Skeletal muscle tissue (tissue), 4 donors: Measurements from ENCODE around the gene ARF5. TPM values are rescaled to one million over a fixed set of nuclear protein-coding genes. Genes with fewer than 3 reads are reported as not detected.

Experiments used
- H3K27ac ChIP-seq: one replicate; pipeline ENCODE4 v1.7.0; 2013; ENCODE audit warnings: mild to moderate bottlenecking, low read depth, low read length, inconsistent platforms
- H3K27me3 ChIP-seq, 3 donors: one replicate each; pipeline ENCODE4 v1.7.0; 2013; ENCODE audit warnings: low read length in 3 of 3; ENCODE audit not compliant: control insufficient read depth in 3 of 3, insufficient read depth in 3 of 3
- H3K36me3 ChIP-seq, 3 donors: one replicate each; pipeline ENCODE4 v1.7.0; 2013; ENCODE audit warnings: low read length in 3 of 3; ENCODE audit not compliant: control insufficient read depth in 3 of 3, insufficient read depth in 3 of 3
- H3K4me1 ChIP-seq, 3 donors: one replicate each; pipeline ENCODE4 v1.7.0; 2013; ENCODE audit warnings: low read length in 3 of 3, mild to moderate bottlenecking in 3 of 3; ENCODE audit not compliant: control insufficient read depth in 3 of 3, insufficient read depth in 3 of 3
- H3K4me3 ChIP-seq, 3 donors: one replicate each; pipeline ENCODE4 v1.7.0; 2013; ENCODE audit warnings: low read length in 3 of 3
- H3K9ac ChIP-seq, 3 donors: one replicate each; pipeline ENCODE4 v1.7.0; 2013; ENCODE audit warnings: low read length in 3 of 3, mild to moderate bottlenecking in 3 of 3, moderate library complexity in 2 of 3, low read depth in 1 of 3
- H3K9me3 ChIP-seq, 3 donors: one replicate each; pipeline ENCODE4 v1.7.0; 2013; ENCODE audit warnings: low read length in 3 of 3; ENCODE audit not compliant: control insufficient read depth in 3 of 3
- total RNA-seq: library from RNA; depleted of rRNA; stranded (reverse); fragments of >200 nt; gene quantifications from one replicate; pipeline ENCODE4 v1.2.3, GENCODE V29; 2014
- donor health status: Osteomylitis.

ARF5 gene
- total RNA-seq, 1 donor from 2014 or later, result 59.5 TPM

DNA sequence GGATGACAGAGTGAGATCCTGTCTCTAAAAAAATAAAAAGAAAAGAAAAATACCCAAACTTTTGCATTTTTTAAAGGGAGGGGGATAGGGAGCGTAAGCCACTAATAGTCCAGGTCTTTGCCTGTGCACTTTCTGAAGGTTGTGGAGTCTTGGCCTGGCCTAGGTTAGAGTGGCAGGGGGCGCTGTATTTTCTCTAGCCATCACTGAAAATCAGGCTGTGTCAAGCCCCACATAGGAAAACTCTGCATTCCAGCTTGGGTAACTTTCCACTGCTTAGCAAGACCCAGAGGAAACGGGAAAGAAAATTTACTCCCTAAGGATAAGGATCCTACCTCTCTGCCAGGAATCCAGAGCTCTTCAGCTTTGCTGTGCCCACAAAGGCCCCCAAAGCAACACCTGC, 40.2 kb downstream of the ARF5 start:
- no peak overlapping the region for H3K27ac ChIP-seq
- no peaks in the 10 kb centered on the region for H3K4me1 ChIP-seq
- H3K9ac ChIP-seq, result no peak overlapping the region
- no peaks in the 10 kb centered on the region for H3K36me3 ChIP-seq
- H3K27me3 ChIP-seq, result peaks cover 5 to 8% (median 6%) of the 10 kb centered on the region in 3 donors
- H3K4me3 ChIP-seq, result no peak overlapping the region
- no peaks in the 10 kb centered on the region for H3K9me3 ChIP-seq

DNA sequence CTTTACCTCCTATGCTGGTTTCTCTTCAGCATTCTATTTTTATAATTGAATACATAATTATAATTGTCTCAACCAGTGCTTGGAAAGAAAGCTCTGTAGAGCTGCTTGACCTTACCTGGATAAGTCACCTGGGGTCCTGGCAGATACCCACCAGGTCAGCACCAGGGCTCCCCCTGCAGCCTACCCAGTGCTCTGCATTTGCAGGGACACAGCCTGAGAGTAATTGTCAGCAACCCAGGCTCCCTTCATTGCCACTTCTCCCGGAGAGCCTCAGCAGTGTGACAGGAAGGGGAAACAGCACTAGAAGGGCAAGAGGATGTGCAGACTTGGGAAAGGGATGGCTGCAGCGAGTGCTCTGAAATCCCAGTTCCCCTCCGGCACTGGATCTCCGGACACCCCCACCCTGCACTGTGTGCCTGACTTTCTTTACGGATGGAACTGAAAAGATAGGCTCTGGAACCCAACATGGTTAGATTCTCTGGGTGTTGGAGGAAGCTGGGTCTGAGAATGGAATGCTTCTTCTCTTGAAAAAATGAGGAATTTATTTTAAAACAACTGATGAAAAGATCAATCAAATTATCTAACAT, 41.1 kb downstream of the ARF5 start:
- no peaks in the 10 kb centered on the region for H3K4me1 ChIP-seq
- H3K27me3 ChIP-seq, result peaks cover 5 to 9% (median 7%) of the 10 kb centered on the region in 3 donors
- no peak overlapping the region for H3K4me3 ChIP-seq
- H3K9me3 ChIP-seq, result no peaks in the 10 kb centered on the region
- no peak overlapping the region for H3K27ac ChIP-seq
- no peak overlapping the region for H3K9ac ChIP-seq
- no peaks in the 10 kb centered on the region for H3K36me3 ChIP-seq

DNA sequence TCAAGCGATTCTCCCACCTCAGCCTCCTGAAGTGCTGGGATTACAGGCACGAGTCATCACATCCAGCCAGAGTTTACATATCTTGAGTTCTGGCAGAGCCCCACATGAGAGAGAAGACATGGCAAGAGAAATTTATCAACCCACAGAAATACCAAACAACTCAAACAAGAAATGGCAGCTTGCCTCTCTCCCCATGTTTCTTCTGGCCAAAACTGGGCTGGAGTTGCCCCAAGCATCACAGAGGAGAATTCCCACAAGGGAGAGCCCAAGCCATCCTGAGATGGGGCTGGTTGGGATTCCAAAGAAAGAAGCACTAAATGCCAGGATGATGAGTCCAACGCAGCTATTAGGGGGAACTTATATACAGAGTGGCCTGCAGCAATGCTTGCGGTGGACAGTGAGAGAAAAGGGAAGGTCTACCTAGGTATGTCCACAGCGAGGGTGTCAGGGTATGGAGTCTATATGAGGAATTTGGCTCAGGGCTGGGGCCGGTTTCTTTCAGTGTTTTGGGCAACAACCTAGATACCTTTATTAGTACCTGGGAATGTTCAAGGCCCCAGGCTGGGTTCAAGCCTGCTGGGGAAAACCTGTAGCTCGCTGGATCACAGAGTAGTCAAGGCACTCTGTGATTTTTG, 44.2 kb downstream of the ARF5 start:
- no peak overlapping the region for H3K4me3 ChIP-seq
- peaks cover 5 to 13% (median 6%) of the 10 kb centered on the region in 3 donors for H3K27me3 ChIP-seq

DNA sequence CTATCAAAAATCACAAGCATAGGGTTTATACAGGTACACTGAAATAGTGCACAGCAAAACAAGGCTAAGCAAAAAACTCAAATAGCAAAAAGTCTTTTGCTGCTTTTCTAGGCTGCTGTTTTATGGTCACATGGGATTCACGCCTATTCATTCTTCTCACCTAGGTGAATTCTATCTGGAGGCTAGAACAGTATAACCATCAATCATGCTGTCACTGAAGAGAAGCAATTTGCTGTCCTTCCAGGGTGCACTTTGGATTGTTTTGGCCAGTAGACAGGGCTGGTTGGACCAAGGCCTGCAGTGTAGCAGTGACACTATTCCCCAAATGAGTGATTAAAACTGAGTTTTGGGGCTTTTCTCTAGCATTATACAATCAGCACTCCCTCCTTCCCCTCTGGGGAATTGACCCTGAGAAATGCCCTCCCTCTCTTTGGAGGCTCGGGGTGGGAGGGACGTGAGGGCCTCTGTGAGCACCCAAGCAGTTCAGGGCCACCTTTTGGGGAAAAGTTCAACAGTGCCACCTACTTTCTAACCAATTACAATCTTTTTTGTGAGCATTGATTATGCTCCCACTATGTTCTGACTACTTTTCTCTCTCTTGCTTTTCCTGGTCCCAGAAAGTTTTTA, 47.6 kb downstream of the ARF5 start:
- Histone ChIP-seq H3K4me1 (no peaks in the 10 kb centered on the region), H3K9ac (no peak overlapping the region), H3K4me3 (no peak overlapping the region), H3K27ac (no peak overlapping the region), H3K9me3 (no peaks in the 10 kb centered on the region), H3K27me3 (peaks cover 6 to 16% (median 8%) of the 10 kb centered on the region in 3 donors), H3K36me3 (no peaks in the 10 kb centered on the region)

More for the DNA sequence above, 44.2 kb downstream of the ARF5 start:
- Histone ChIP-seq H3K9ac (no peak overlapping the region), H3K9me3 (no peaks in the 10 kb centered on the region), H3K27ac (no peak overlapping the region), H3K36me3 (no peaks in the 10 kb centered on the region), H3K4me1 (no peaks in the 10 kb centered on the region)

DNA sequence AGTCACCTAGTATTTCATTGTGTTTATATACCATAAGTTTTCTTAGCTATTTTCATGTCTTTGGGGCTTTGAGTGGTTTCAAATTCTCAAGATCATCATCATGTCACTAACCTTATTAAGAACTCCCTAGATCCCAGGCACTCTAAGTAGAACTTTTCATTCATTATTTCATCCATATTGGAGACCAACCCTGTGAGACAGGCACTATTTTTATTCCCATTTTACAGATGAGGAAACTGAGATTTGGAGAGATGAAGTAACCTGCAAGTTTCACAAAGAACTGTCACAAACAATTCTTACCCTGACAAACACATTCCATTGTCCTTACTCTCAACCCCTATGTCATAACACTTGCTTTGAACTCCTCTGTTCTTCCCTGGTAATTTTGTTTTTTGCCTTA, 50.0 kb downstream of the ARF5 start:
- no peak overlapping the region for H3K4me3 ChIP-seq
- no peak overlapping the region for H3K9ac ChIP-seq
- no peaks in the 10 kb centered on the region for H3K9me3 ChIP-seq

More for the DNA sequence above, 50.0 kb downstream of the ARF5 start:
- Histone ChIP-seq H3K27me3 (peaks cover 3 to 10% (median 3%) of the 10 kb centered on the region in 3 donors), H3K27ac (no peak overlapping the region), H3K36me3 (no peaks in the 10 kb centered on the region), H3K4me1 (no peaks in the 10 kb centered on the region)

Other genes starting within 250 kb of the ARF5 start
- gene ZNF800, start 195.7 kb upstream of the ARF5 start, total RNA-seq, result 14.1 TPM
- gene GCC1, start 2.8 kb upstream of the ARF5 start, total RNA-seq, result 14.6 TPM
- gene FSCN3, start 5.3 kb downstream of the ARF5 start, total RNA-seq, result not detected
- not detected for gene PAX4, start 29.7 kb downstream of the ARF5 start, total RNA-seq
- gene SND1, start 63.8 kb downstream of the ARF5 start, total RNA-seq, result 104 TPM